Measurements from ENCODE around the gene OR5M11.
"Not testable (repeated sequence)": the region's sequence is repeated elsewhere in the genome, so short reads cannot be mapped to it uniquely, and the experiment has no call there.

The OR5M11 gene

GRCh38 chr11:56543157-56543556, at the start of gene OR5M11:
TSS of gene OR5M11 (minus strand) at chr11:56543257. CDS start at chr11:56543257, 0 bp downstream.
- no peak for DNase-seq

DNA sequence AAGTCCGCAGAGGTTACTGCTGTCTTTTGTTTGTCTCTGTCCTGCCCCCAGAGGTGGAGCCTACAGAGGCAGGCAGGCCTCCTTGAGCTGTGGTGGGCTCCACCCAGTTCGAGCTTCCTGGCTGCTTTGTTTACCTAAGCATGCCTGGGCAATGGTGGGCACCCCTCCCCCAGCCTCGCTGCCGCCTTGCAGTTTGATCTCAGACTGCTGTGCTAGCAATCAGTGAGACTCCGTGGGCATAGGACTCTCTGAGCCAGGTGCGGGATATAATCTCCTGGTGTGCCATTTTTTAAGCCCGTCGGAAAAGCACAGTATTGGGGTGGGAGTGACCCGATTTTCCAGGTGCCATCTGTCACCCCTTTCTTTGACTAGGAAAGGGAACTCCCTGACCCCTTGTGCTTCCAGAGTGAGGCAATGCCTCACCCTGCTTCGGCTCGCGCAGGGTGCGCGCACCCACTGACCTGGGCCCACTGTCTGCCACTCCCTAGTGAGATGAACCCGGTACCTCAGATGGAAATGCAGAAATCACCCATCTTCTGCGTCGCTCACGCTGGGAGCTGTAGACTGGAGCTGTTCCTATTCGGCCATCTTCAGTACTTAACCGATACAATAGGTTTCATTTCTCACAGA, 49.1 kb upstream of the OR5M11 start:
- DNase-seq = not testable (repeated sequence)

DNA sequence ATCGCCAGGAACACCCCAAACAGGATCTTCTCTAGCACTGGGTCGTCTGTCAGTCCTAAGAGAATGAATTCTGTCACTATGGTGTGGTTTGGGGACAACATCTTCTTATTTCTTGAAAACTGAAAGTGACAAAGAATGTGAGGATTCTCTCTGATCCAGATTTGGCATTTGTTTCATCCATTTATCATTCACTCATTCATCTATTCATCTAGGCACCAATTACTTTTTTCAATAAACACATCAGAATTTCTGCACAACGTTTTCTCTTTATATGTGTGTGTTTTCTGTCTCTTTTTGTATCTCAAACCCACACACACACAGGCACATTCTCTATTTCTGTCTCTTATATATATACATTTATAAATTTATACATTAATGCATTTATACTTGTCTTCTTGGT, 34.6 kb upstream of the OR5M11 start, which contains the start of gene OR5M10:
TSS of gene OR5M10 (minus strand) at position 101 of the 400 bp plus-strand sequence. CDS start at position 101, 0 bp downstream.
- no peak for DNase-seq

DNA sequence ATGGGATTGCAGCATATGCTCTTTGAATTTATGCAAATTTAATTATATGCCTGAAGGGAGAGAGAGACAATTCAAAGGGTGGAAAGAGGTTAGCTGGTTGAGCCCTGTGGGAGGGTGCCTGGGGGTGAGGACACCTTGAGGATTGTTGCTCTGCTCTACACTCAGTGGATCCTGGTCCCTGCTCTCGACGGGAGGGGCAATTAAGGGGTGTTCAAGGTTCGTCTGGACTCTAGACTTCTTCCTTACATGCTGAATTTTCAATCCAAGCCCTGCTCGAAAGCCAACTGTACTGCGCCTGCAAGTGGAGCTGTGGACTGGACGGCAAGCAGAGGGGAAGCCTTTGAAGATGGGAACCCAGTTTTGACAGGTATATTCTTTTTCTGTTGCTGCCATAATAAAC, 15.5 kb upstream of the OR5M11 start:
- DNase-seq = no peak

- DNase-seq = not testable (repeated sequence)
Observed at GRCh38 chr11:56554691-56555090, 11.6 kb upstream of the OR5M11 start.

GRCh38 chr11:56545531-56545930, 2.5 kb upstream of the OR5M11 start:
- DNase-seq = no peak

GRCh38 chr11:56543739-56544138, 682 bp upstream of the OR5M11 start:
- DNase-seq = no peak

GRCh38 chr11:56533054-56533740, 9.9 kb downstream of the OR5M11 start:
- no peak for DNase-seq

DNA sequence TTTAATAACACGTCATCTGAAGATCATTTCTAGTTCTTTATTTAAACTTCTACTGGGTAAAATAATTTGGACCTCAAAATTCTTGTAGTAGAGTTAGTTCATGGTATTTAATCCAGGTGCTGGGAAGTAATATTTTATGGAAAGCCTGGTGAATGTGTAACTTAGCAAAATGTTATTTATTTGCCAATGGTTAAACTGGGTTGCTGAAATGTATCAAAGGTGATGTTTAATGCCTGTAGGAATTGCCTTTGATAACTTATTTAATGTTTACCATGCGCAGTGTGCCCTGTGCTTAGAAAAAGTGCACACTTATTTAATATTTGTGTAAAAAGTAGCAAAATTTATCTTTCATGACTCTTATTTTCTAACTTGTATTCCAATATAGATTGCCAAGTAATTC, 11.2 kb downstream of the OR5M11 start:
- no peak for DNase-seq

DNA sequence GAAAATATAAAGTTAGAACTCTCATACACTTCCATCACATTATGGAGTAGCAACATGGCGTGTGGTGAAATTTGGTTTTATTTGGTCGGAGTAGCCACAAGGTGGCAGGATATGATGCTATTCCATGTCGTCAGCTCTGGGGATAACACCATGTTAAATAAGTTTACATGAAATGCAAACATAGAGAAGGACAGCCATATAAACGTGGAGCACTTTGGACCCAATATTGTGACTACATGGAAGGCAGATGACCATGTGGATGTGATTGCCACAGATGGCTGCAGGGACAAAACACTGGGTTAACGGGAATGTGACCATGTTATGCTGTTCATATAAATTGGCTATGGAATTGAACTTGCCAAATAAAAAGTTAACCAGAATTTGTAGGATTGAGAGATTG, 21.0 kb downstream of the OR5M11 start:
- DNase-seq = no peak

DNA sequence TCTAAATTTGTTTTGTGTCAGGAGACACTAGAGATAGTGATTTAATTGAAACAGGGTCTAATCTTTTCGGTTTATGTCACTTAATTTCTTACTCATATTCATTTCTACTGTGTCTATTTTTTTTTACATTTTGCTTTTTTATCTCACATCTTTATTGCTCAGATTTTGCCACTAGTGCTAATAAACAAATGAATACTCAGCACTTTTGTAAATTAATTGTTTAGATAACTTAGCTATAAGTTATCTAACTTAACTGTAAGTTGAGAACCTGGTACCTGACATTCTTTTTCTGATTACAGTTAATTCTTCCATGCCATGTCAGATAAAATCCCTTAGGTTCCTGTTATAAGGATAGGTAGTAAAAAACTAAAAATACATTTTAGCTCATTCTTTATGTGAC, 29.8 kb downstream of the OR5M11 start:
- no peak for DNase-seq

DNA sequence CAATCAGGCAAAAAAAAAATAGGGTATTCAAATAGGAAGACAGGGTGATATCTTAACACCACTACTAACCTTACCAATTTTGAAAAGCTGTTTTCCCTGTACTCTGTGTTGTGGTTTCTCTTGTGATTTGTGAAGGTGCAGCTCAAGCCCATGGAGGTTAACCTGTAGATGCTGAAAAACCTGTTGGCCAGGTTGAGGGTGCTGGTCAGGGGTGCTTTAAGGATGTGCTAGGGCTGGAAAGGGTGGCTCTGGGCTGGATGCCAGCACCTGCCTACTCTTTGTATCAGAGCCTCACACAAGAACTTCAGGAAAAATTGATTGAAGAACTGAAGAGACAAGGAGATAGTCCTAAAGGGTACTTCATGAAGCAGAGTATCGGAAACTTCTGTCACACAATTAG, 33.6 kb downstream of the OR5M11 start:
- DNase-seq = no peak

- DNase-seq = no peak
Observed at GRCh38 chr11:56497010-56497409, 46.0 kb downstream of the OR5M11 start.

DNA sequence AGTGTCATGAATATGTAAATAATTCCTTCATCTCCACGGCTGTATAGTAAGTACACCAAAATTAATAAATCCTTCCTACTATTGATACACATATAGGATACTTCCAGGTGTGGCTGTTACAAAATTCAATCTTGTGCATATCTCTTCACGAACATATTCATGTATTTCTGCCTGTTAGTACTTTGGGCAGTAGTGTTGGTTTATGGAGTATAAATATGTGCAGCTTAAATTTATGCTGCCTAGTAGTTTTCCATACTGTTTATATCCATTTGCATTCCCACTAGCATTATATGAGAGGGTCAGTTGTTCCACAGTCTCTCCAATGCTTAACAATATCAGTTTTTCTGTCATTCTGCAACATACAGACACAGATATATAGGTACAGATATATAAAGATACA, 47.9 kb downstream of the OR5M11 start:
- DNase-seq = no peak

Measured in NCI-H1092 treated with DMSO at 0.1 percent for 48 hours (cell line).